MCF 10A (cell line): ENCODE measurements around the gene FCHSD2. TPM values are rescaled to one million over a fixed set of nuclear protein-coding genes. Genes with fewer than 3 reads are reported as not detected.

Source experiments
- BruUV-seq: library from RNA; stranded (reverse); fragments of 400-500 nt; replicated peaks from 2 replicates; lab custom pipeline; 2021; lab: Mats Ljungman, UMichigan
- CTCF ChIA-PET: fragments of 300-600 bp; sonication (Branson Sonifier 250); formaldehyde crosslinking; extraction: SDS; loops from one replicate; lab custom pipeline; 2021; ENCODE audit warnings: antibody characterized with exemption, inconsistent platforms; lab: Yijun Ruan, JAX
- POLR2A ChIA-PET: fragments of 300-600, 350-650 bp; sonication (Branson Sonifier 250); formaldehyde crosslinking; extraction: SDS; loops from one replicate; lab custom pipeline; 2020; ENCODE audit warnings: antibody characterized with exemption, inconsistent platforms; lab: Yijun Ruan, JAX
- DNase-seq: peaks from one replicate; pipeline ENCODE4 v3.0.0-alpha.2; 2018; ENCODE audit not compliant: unreplicated experiment
- H3K27ac Mint-ChIP-seq: one replicate; pipeline ENCODE4 v1.8.0; 2022; ENCODE audit warnings: mild to moderate bottlenecking, low read depth, mixed read lengths; ENCODE audit not compliant: unreplicated experiment
- H3K27me3 Mint-ChIP-seq: one replicate; pipeline ENCODE4 v1.8.0; 2022; ENCODE audit warnings: mixed read lengths; ENCODE audit not compliant: insufficient read depth, unreplicated experiment
- H3K36me3 Mint-ChIP-seq: one replicate; pipeline ENCODE4 v1.8.0; 2022; ENCODE audit warnings: mild to moderate bottlenecking, moderate library complexity, mixed read lengths; ENCODE audit not compliant: insufficient read depth, unreplicated experiment
- H3K4me1 Mint-ChIP-seq: one replicate; pipeline ENCODE4 v1.8.0; 2022; ENCODE audit warnings: mixed read lengths; ENCODE audit not compliant: insufficient read depth, unreplicated experiment
- H3K4me3 Mint-ChIP-seq: one replicate; pipeline ENCODE4 v1.8.0; 2022; ENCODE audit warnings: mild to moderate bottlenecking, moderate library complexity, mixed read lengths; ENCODE audit not compliant: unreplicated experiment
- H3K9me3 Mint-ChIP-seq: one replicate; pipeline ENCODE4 v1.8.0; 2022; ENCODE audit warnings: mixed read lengths; ENCODE audit not compliant: unreplicated experiment
- intact Hi-C: fragments of 100-400 bp; cut with micrococcal nuclease; formaldehyde crosslinking; loops from 2 replicates; pipeline ENCODE4 v1.14.1; 2022
- total RNA-seq: library from RNA; stranded (reverse); gene quantifications from 2 replicates; pipeline ENCODE4 v1.2.3, GENCODE V29; 2022
- TF ChIP-seq, protein P1 (sequence below): fragments of 200-600 bp; IDR thresholded peaks from one replicate; pipeline ENCODE4 v1.8.0; 2022; ENCODE audit warnings: antibody characterized with exemption, mild to moderate bottlenecking; ENCODE audit not compliant: unreplicated experiment

Gene FCHSD2
- total RNA-seq, 1 experiment from 2014 or later = 12.8 TPM

DNA sequence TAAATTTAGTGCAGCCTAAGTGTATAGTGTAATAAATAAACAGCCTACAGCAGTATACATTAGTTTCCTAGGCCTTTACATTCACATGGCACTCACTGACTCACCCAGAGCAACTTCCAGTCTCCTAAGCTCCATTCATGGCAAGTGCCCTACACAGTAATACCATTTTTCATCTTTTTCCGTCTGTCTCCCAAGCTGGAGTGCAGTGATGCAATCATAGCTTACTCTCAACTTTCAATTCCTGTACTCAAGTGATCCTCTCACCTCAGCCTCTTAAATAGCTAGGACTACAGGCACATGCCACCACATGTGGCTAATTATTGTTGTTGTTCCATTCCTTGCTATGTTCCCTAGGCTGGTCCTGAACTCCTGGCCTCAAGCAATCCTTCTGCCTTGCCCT lies 54.4 kb downstream of the FCHSD2 start:
- no peak overlapping the region for H3K4me3 Mint-ChIP-seq
- TF ChIP-seq, protein P1, sequence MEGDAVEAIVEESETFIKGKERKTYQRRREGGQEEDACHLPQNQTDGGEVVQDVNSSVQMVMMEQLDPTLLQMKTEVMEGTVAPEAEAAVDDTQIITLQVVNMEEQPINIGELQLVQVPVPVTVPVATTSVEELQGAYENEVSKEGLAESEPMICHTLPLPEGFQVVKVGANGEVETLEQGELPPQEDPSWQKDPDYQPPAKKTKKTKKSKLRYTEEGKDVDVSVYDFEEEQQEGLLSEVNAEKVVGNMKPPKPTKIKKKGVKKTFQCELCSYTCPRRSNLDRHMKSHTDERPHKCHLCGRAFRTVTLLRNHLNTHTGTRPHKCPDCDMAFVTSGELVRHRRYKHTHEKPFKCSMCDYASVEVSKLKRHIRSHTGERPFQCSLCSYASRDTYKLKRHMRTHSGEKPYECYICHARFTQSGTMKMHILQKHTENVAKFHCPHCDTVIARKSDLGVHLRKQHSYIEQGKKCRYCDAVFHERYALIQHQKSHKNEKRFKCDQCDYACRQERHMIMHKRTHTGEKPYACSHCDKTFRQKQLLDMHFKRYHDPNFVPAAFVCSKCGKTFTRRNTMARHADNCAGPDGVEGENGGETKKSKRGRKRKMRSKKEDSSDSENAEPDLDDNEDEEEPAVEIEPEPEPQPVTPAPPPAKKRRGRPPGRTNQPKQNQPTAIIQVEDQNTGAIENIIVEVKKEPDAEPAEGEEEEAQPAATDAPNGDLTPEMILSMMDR = no peak
- POLR2A ChIA-PET = interaction anchor here (1.1 kb wide), 1 partner anchor 18 kb away, joined by 3 read pairs; no protein-coding TSS in a partner anchor
- no peaks in the 10 kb centered on the region for H3K9me3 Mint-ChIP-seq
- H3K4me1 Mint-ChIP-seq = peaks cover 15% of the 10 kb centered on the region
- no TSS peak for BruUV-seq
- DNase-seq = peak; percentile 43
- no peaks in the 10 kb centered on the region for H3K27me3 Mint-ChIP-seq
- H3K27ac Mint-ChIP-seq = no peak overlapping the region
- H3K36me3 Mint-ChIP-seq = no peaks in the 10 kb centered on the region
- CTCF ChIA-PET = interaction anchor here (0.6 to 0.8 kb wide), 2 partner anchors 37 to 177 kb away, joined by 3 read pairs; no protein-coding TSS in a partner anchor
- intact Hi-C loops = no loop called here

DNA sequence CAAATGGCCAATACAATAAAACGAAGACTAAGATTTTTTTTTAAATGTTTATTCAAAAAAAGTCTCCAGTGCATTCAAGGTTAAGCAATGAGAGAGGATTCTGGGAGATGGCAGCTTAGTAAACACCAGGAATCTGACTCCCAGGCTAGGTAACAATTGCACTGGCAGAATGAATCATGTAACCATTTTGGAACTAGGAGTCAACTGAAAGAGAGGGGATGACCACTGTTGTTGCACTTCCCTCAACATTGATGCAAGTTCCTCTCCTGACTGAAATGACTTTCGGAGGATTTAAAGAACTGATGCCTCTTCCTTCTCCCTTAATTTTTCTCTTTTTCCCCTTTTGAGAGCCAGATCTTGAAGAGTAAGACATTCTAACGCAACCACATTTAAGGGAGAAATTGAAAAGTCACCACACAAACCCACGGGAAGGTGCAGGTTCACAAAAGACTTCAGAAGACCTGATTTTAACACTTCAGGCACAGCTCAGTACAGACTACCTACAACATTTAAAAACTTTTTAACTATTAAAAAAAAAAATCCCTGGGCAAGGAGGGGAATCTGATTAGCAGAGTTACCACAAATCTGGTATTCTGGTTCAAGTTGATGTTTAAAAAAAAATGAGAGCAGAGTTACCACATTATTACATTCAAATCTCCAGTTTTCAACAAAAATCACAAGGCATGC lies 56.8 kb downstream of the FCHSD2 start:
- H3K36me3 Mint-ChIP-seq = no peaks in the 10 kb centered on the region
- POLR2A ChIA-PET = interaction anchor here (0.8 kb wide), 1 partner anchor 13 kb away, joined by 3 read pairs; no protein-coding TSS in a partner anchor
- no peaks in the 10 kb centered on the region for H3K27me3 Mint-ChIP-seq
- no peaks in the 10 kb centered on the region for H3K9me3 Mint-ChIP-seq
- intact Hi-C loops = no loop called here
- CTCF ChIA-PET = interaction anchor here (0.6 kb wide), 1 partner anchor 22 kb away, joined by 3 read pairs; no protein-coding TSS in a partner anchor
- no peak overlapping the region for H3K4me3 Mint-ChIP-seq
- H3K27ac Mint-ChIP-seq = no peak overlapping the region
- no TSS peak for BruUV-seq
- TF ChIP-seq, protein P1 = no peak
- DNase-seq = peak; percentile 9
- H3K4me1 Mint-ChIP-seq = peaks cover 15% of the 10 kb centered on the region

DNA sequence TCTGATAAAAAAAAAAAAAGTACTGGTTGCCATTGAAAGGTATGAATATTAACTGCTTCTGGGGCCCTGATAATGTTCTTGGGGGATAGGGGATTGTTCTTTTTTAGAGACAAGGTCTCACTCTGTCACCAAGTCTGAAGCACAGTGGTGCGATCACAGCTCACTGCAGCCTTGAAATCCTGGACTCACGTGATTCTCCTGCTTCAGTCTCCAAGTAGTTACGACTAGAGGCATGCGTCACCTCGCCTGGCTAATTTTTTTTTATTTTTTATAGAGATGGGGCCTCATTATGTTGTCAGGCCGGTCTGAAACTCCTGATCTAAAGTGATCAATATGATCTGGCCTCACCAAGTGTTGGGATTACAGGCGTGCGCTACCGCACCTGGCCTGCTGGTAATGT lies 63.5 kb downstream of the FCHSD2 start:
- CTCF ChIA-PET = no interaction called here
- TF ChIP-seq, protein P1 = no peak
- POLR2A ChIA-PET = no interaction called here
- Mint-ChIP-seq H3K9me3 (no peaks in the 10 kb centered on the region), H3K36me3 (no peaks in the 10 kb centered on the region), H3K27me3 (no peaks in the 10 kb centered on the region), H3K4me3 (no peak overlapping the region), H3K4me1 (no peaks in the 10 kb centered on the region), H3K27ac (no peak overlapping the region)
- DNase-seq = no peak
- BruUV-seq = no TSS peak
- intact Hi-C loops = no loop called here

DNA sequence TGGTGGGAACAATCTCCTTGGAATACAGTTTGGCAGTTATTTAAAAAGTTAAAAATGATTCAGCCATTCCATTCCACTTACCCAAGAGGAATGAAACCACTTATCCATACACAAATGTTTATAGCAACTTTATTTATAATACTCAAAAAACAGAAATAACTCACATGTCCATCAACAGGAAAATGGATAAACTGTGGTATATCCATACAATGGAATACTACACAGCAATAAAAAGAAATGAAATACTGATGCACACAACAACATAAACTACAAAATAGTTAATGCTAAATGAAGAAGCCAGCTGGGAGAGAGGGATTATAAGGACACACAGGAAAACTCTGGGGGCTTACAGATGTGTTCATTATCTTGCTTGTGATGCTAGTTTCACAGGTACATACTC lies 64.7 kb downstream of the FCHSD2 start:
- Mint-ChIP-seq H3K27me3 (no peaks in the 10 kb centered on the region), H3K4me1 (peaks cover 11% of the 10 kb centered on the region), H3K4me3 (no peak overlapping the region), H3K27ac (no peak overlapping the region), H3K36me3 (no peaks in the 10 kb centered on the region), H3K9me3 (no peaks in the 10 kb centered on the region)
- ChIA-PET POLR2A (no interaction called here), CTCF (interaction anchor here (0.6 kb wide), 1 partner anchor 179 kb away, joined by 3 read pairs; no protein-coding TSS in a partner anchor)
- DNase-seq = no peak
- intact Hi-C loops = no loop called here
- TF ChIP-seq, protein P1 = no peak
- no TSS peak for BruUV-seq
